Activated CD8-positive, alpha-beta T cell treated with anti-CD3 and anti-CD28 coated beads, Interleukin-2, amount 10 ng/mL, durations not matched to agents 7 days and 5 days (primary cell): ENCODE data around the gene HSDL2. TPM values are rescaled to one million over a fixed set of nuclear protein-coding genes. Genes with fewer than 3 reads are reported as not detected.
"Not testable (repeated sequence)": the region's sequence is repeated elsewhere in the genome, so short reads cannot be mapped to it uniquely, and the experiment has no call there.

Source experiments
- ATAC-seq: fragments of 150-1000 bp; cut with Tn5 transposase; one replicate; pipeline ENCODE4 v1.10.0; 2021; ENCODE audit warnings: moderate library complexity
- CTCF ChIA-PET: fragments of 350-600 bp; sonication (Branson Sonifier 250); formaldehyde crosslinking; loops from one replicate; lab custom pipeline; 2021; ENCODE audit warnings: antibody characterized with exemption; lab: Charles Lee
- POLR2A ChIA-PET: fragments of 350-600 bp; sonication (Branson Sonifier 250); formaldehyde crosslinking; loops from one replicate; lab custom pipeline; 2021; ENCODE audit warnings: antibody characterized with exemption; lab: Charles Lee
- DNase-seq: peaks from one replicate; pipeline ENCODE4 v3.0.0-alpha.2; 2020
- H3K27ac Mint-ChIP-seq: one replicate; pipeline ENCODE4 v1.8.0; 2021; ENCODE audit warnings: mild to moderate bottlenecking, mixed read lengths
- H3K27me3 Mint-ChIP-seq: one replicate; pipeline ENCODE4 v1.8.0; 2021; ENCODE audit warnings: low read depth, mixed read lengths
- H3K36me3 Mint-ChIP-seq: one replicate; pipeline ENCODE4 v1.8.0; 2021; ENCODE audit warnings: low read depth, mixed read lengths
- H3K4me1 Mint-ChIP-seq: one replicate; pipeline ENCODE4 v1.8.0; 2021; ENCODE audit warnings: low read depth, mixed read lengths
- H3K4me3 Mint-ChIP-seq: one replicate; pipeline ENCODE4 v1.8.0; 2021; ENCODE audit warnings: mild to moderate bottlenecking, mixed read lengths
- H3K9me3 Mint-ChIP-seq: one replicate; pipeline ENCODE4 v1.8.0; 2022; ENCODE audit warnings: mixed read lengths; ENCODE audit not compliant: insufficient read depth
- total RNA-seq, 2 experiments: library from RNA; stranded (reverse); gene quantifications; one replicate each; pipeline ENCODE4 v1.2.3, GENCODE V29; 2021

HSDL2 gene
- total RNA-seq, 2 experiments from 2014 or later = 28.9 to 29.8 TPM

- H3K9me3 Mint-ChIP-seq = no peaks in the 10 kb centered on the region
- no peaks in the 10 kb centered on the region for H3K27me3 Mint-ChIP-seq
- no peaks in the 10 kb centered on the region for H3K4me1 Mint-ChIP-seq
- no peak for ATAC-seq
- H3K4me3 Mint-ChIP-seq = no peak overlapping the region
- DNase-seq = no peak
- CTCF ChIA-PET = no interaction called here
- no peak overlapping the region for H3K27ac Mint-ChIP-seq
- H3K36me3 Mint-ChIP-seq = peaks cover 3% of the 10 kb centered on the region
- POLR2A ChIA-PET = no interaction called here
Observed at GRCh38 chr9:112502175-112502946, 122.5 kb downstream of the HSDL2 start.

- Mint-ChIP-seq H3K9me3 (no peaks in the 10 kb centered on the region), H3K4me1 (no peaks in the 10 kb centered on the region), H3K27ac (no peak overlapping the region), H3K36me3 (no peaks in the 10 kb centered on the region), H3K27me3 (no peaks in the 10 kb centered on the region), H3K4me3 (no peak overlapping the region)
- ChIA-PET POLR2A (no interaction called here), CTCF (interaction anchor here (1.0 kb wide), 1 partner anchor 144 kb away, joined by 5 read pairs; no protein-coding TSS in a partner anchor)
- DNase-seq = no peak
- ATAC-seq = no peak
Observed at GRCh38 chr9:112503170-112503569, 123.3 kb downstream of the HSDL2 start.

GRCh38 chr9:112505086-112505485, 125.2 kb downstream of the HSDL2 start:
- Mint-ChIP-seq H3K4me1 (no peaks in the 10 kb centered on the region), H3K27me3 (no peaks in the 10 kb centered on the region)

GRCh38 chr9:112505607-112506006, 125.7 kb downstream of the HSDL2 start:
- no peak overlapping the region for H3K27ac Mint-ChIP-seq
- H3K4me3 Mint-ChIP-seq = no peak overlapping the region
- no peaks in the 10 kb centered on the region for H3K9me3 Mint-ChIP-seq
- H3K27me3 Mint-ChIP-seq = no peaks in the 10 kb centered on the region
- H3K36me3 Mint-ChIP-seq = no peaks in the 10 kb centered on the region
- CTCF ChIA-PET = no interaction called here
- no peaks in the 10 kb centered on the region for H3K4me1 Mint-ChIP-seq
- POLR2A ChIA-PET = no interaction called here
- DNase-seq (no peak), ATAC-seq (no peak)

More at GRCh38 chr9:112505086-112505485, 125.2 kb downstream of the HSDL2 start:
- H3K9me3 Mint-ChIP-seq = no peaks in the 10 kb centered on the region
- ChIA-PET CTCF (no interaction called here), POLR2A (no interaction called here)
- H3K4me3 Mint-ChIP-seq = no peak overlapping the region
- ATAC-seq = no peak
- no peak for DNase-seq
- H3K36me3 Mint-ChIP-seq = no peaks in the 10 kb centered on the region
- H3K27ac Mint-ChIP-seq = no peak overlapping the region

GRCh38 chr9:112506571-112506970, 126.7 kb downstream of the HSDL2 start:
- Mint-ChIP-seq H3K36me3 (no peaks in the 10 kb centered on the region), H3K27ac (no peak overlapping the region), H3K27me3 (no peaks in the 10 kb centered on the region), H3K4me3 (no peak overlapping the region), H3K4me1 (no peaks in the 10 kb centered on the region), H3K9me3 (no peaks in the 10 kb centered on the region)
- POLR2A ChIA-PET = no interaction called here
- ATAC-seq (no peak), DNase-seq (no peak)
- CTCF ChIA-PET = interaction anchor here (0.6 kb wide), 1 partner anchor 24 kb away, joined by 3 read pairs; no protein-coding TSS in a partner anchor

GRCh38 chr9:112507001-112507680, 127.2 kb downstream of the HSDL2 start:
- Mint-ChIP-seq H3K9me3 (no peaks in the 10 kb centered on the region), H3K36me3 (no peaks in the 10 kb centered on the region), H3K27ac (no peak overlapping the region), H3K27me3 (no peaks in the 10 kb centered on the region), H3K4me3 (no peak overlapping the region), H3K4me1 (no peaks in the 10 kb centered on the region)
- no peak for DNase-seq
- CTCF ChIA-PET = no interaction called here
- POLR2A ChIA-PET = no interaction called here
- no peak for ATAC-seq

GRCh38 chr9:112508377-112508776, 128.5 kb downstream of the HSDL2 start:
- no peak for DNase-seq
- ChIA-PET CTCF (interaction anchor here (1.5 kb wide), 1 partner anchor 25 kb away, joined by 3 read pairs; no protein-coding TSS in a partner anchor), POLR2A (no interaction called here)
- no peak for ATAC-seq
- Mint-ChIP-seq H3K36me3 (no peaks in the 10 kb centered on the region), H3K4me3 (no peak overlapping the region), H3K27me3 (no peaks in the 10 kb centered on the region), H3K9me3 (no peaks in the 10 kb centered on the region), H3K27ac (no peak overlapping the region), H3K4me1 (no peaks in the 10 kb centered on the region)

GRCh38 chr9:112512377-112512776, 132.5 kb downstream of the HSDL2 start:
- CTCF ChIA-PET, H3K4me3 Mint-ChIP-seq, H3K4me1 Mint-ChIP-seq, H3K9me3 Mint-ChIP-seq, DNase-seq, H3K27ac Mint-ChIP-seq, H3K27me3 Mint-ChIP-seq, POLR2A ChIA-PET, ATAC-seq, H3K36me3 Mint-ChIP-seq: not testable (repeated sequence)

GRCh38 chr9:112516769-112517168, 136.9 kb downstream of the HSDL2 start:
- DNase-seq (no peak), ATAC-seq (no peak)
- H3K27ac Mint-ChIP-seq = no peak overlapping the region
- no peaks in the 10 kb centered on the region for H3K27me3 Mint-ChIP-seq
- ChIA-PET POLR2A (no interaction called here), CTCF (interaction anchor here (0.7 kb wide), 2 partner anchors 201 to 1065 kb away, joined by 3 read pairs; partner anchors contain the start of gene INIP)
- no peaks in the 10 kb centered on the region for H3K9me3 Mint-ChIP-seq
- H3K4me1 Mint-ChIP-seq = no peaks in the 10 kb centered on the region
- no peak overlapping the region for H3K4me3 Mint-ChIP-seq
- no peaks in the 10 kb centered on the region for H3K36me3 Mint-ChIP-seq

- CTCF ChIA-PET = no interaction called here
- DNase-seq = no peak
Observed at GRCh38 chr9:112520069-112520468, 140.2 kb downstream of the HSDL2 start.

GRCh38 chr9:112520656-112521055, 140.7 kb downstream of the HSDL2 start:
- CTCF ChIA-PET = interaction anchor here (0.6 kb wide), 1 partner anchor 310 kb away, joined by 5 read pairs; no protein-coding TSS in a partner anchor

More at GRCh38 chr9:112520069-112520468, 140.2 kb downstream of the HSDL2 start:
- ATAC-seq = no peak
- POLR2A ChIA-PET = no interaction called here
- H3K9me3 Mint-ChIP-seq = no peaks in the 10 kb centered on the region
- no peak overlapping the region for H3K27ac Mint-ChIP-seq
- H3K4me3 Mint-ChIP-seq = no peak overlapping the region
- H3K36me3 Mint-ChIP-seq = no peaks in the 10 kb centered on the region
- no peaks in the 10 kb centered on the region for H3K4me1 Mint-ChIP-seq
- no peaks in the 10 kb centered on the region for H3K27me3 Mint-ChIP-seq

More at GRCh38 chr9:112520656-112521055, 140.7 kb downstream of the HSDL2 start:
- ATAC-seq (no peak), DNase-seq (no peak)
- POLR2A ChIA-PET = no interaction called here
- H3K9me3 Mint-ChIP-seq = no peaks in the 10 kb centered on the region
- H3K36me3 Mint-ChIP-seq = no peaks in the 10 kb centered on the region
- no peak overlapping the region for H3K27ac Mint-ChIP-seq
- H3K27me3 Mint-ChIP-seq = no peaks in the 10 kb centered on the region
- H3K4me3 Mint-ChIP-seq = no peak overlapping the region
- H3K4me1 Mint-ChIP-seq = no peaks in the 10 kb centered on the region
